NT2/D1 (cell line): ENCODE results near the gene NOB1.

ENCODE experiments used
- YY1 ChIP-seq: IDR thresholded peaks from 2 replicates; pipeline ENCODE4 v1.6.1; 2011; ENCODE audit not compliant: insufficient read length, insufficient read depth
- ZNF274 ChIP-seq: IDR thresholded peaks from 2 replicates; pipeline ENCODE4 v1.6.1; 2011; ENCODE audit warnings: mild to moderate bottlenecking, low read depth, low read length

DNA sequence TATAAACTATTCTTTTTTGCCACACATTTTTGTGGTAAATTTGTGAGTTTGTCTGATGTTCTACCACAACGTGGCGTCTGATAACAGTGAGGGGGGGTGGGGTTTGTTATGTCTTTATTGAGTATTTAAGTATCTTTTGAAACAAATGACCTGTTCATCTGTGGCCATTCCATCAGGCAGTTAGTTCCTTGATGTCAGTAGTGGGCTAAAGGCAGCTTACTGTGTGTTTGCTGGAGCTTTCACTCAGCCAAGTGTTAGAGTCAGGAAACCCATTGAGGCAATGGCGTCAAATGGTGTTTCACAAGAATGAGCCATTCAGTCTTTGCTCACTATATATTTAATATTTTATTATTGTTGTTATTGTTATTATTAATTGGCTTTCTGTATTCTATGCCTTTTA, 56.3 kb downstream of the NOB1 start:
- no peak for TF ChIP-seq YY1
- TF ChIP-seq ZNF274, result no peak
